Activated CD8-positive, alpha-beta memory T cell treated with anti-CD3 and anti-CD28 coated beads, Interleukin-2, amount 50 U/mL, for 1 hour (primary cell): ENCODE data around the gene PPIE.

Experiments used
- DNase-seq: peaks from one replicate; pipeline ENCODE4 v3.0.0-alpha.2; 2020; ENCODE audit errors: extremely low read depth

Gene PPIE

DNA sequence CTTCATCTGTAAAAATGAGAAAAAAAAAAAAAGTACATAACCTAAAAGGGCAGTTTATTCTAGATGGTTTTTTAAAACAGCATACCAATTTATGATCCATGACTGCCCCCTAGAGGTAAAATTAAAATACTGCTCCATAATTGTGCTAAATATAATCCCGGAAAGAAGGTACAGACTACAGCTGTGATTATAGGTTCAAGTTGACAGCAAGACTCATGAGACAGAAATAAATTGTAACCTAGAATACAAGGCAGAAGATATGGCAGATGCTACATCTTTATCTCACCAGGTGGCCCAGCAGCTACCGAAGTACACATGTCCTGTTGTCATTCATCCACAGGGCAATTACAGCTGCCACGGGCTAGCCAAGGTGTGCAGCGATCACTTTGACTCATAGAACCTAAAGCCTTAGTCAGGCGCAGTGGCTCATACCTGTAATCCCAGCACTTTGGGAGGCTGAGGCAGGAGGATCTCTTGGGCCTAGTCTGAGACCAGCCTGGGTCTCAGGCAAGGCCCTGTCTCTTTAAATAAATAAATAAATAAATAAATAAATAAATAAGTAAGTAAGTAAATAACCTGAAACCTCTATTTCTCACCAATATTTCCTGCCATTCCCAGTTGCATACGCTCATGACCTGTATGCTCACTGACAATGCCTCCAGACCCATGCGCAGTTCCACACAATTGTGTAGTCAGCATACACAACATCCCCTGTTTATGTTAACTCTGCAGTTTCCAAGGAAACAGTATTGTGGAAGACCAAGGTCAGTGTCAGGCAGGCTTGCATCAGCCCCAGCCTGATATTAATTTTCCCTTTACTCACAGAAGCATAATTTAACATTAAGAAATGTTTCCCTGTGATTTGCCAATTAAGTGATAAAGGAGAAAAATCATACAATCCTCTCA is 18.3 kb upstream of the PPIE start:
- DNase-seq: no peak

DNA sequence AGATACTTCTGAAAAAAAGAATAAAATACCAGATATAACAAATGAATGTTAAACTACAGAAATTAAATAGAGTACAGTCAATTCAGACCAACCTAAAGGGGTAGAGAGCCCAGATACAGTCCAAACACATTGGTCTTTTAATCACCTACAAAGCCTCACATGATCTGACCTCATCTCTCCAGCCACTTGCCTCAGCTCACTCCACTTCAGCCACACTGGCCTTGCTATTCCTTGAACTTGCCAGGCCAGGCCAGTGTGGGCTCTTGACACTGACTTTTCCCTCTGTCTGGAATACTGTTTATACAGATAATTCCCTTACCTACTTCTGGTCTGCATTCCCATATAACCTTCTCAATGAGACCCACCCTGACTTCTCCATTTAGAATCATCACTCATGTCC is 17.0 kb upstream of the PPIE start:
- no peak for DNase-seq

DNA sequence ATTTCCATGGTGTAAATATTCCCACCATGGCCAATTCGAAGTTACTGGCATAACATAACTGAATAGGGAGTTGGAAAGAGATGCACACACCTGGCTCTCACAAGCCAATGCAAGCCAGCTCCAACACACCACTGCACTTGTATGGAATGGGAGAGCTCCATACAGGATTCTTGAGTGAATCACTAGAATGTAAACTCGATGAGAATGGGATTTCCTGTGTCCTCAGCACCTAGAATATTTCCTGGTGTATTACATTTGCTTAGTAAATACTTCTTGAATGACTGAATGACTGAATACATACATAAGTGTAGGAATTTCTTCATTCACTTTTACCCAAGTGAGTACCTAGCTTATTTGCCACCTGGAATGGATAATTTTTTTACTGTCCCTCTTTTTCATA is 16.2 kb upstream of the PPIE start:
- DNase-seq: no peak

DNA sequence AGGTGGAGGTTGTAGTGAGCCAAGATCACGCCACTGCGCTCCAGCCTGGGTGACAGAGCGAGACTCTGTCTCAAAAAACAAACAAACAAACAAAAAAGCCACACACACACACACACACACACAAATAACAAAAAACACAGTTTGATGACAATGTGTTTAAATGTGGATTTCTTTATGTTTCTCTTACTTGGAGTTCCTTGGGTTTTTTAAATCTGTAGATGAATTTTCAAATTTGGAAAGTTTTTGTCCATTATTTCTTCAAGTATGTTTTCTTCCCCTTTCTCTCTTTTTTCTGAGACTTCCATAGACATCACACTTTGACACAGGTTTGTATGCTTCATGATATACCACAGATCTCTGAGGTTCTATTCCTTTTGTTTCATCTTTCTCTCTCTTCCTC is 12.1 kb upstream of the PPIE start:
- no peak for DNase-seq

DNA sequence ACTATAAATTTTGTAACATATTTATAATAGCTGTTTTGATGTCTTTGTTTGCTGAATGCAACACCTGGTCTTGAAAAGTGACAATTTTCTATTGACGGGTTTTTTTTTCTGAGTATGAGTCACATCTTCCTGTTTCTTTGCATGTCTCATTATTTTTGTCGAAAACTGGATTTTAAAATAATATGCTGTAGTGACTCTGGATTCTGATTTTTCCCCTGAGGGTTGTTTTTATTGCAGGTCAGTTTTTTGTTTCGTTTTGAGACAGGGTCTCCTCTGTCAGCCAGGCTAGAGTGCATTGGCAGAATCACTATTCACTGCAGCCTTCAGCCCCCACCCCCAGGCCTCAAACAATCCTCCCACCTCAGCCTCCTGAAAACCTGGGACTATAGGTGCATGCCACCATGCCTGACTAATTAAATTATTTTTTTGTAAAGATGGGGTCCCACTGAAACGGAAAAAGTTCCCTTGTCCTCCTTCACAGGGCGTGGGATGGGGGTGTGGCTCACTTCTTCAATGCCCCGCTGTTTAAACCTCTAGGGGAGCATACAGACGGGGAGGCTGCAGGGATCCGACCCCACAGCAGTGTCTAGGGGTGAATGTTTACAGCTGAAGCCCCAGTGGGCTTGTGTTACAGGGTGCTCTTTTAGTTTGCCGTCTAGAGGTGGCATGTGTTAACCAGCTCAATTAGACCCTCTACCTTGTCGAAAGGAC is 11.3 kb upstream of the PPIE start:
- DNase-seq: no peak

DNA sequence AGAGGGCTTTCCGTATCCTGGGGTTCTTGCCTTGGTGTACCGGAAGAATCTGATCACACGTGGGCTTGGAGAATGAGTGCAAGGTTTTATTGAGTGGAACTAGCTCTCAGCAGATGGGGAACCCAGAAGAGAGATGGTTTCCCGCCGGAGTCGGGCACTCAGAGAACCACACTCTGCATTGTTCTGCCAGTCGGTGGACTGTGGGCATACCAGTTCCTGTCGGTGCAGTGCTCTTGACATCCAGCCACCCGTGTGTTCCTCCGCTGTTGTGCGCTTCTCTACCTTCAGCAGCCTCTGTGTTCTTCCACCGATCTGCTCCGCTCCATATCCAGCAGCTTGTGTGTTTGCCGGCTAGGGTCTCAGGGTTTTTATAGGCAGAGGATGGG is 10.8 kb upstream of the PPIE start:
- DNase-seq: no peak

DNA sequence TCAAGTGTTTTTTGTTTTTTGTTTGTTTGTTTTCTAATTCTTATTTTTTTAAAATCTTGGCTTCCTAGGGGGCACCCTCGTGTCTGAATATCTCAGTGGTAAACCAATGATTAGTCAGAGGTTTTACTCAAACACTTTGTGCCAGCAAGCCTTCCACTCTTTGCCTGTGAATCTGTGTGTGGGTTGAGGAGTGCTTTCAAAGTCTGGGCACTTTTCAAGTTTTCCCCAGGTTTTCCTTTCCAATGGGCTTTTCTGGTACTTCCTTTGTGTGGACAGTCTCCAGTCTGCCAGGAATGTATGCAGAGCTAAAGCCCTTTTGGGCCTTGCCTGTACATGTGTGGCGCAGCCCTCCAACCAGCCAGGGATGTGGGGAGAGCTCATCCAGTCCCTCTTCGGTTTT is 9.7 kb upstream of the PPIE start:
- no peak for DNase-seq

DNA sequence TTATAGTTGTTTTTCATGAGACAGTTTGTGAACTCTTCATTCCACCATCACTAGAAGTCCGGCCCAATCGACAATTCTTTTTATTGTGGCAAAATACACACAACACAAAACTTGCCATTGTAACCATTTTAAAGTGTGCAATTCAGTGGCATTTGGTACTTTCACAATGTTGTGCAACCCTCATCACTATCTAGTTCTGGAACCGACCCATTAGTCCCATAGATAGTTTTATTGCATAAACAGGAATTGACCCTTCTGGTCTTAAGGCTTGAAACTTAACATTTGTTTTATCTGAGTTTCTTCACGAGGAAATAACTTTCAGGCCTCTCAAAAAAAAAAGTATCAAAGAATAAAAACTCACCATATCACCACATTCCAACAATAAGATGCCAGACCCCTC is 8.8 kb upstream of the PPIE start:
- DNase-seq: no peak

DNA sequence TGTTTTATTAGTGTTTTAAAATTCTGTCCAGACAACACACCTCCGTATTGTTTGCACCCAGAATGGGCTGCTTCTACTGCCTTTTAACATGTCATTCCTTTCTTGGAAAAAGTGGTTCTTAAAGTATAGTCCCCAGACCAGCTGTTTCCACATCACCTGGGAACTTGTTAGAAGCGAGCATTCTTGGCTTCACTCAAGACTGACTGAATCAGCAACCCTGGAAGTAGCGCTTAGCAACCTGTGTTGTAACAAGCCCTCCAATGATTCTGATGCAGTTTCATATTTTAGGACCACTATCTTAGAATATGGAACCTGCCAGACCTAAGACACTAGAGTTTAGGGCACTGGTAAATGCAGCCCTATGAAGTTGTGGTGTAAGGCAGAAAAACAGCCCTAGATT is 6.0 kb upstream of the PPIE start:
- no peak for DNase-seq

DNA sequence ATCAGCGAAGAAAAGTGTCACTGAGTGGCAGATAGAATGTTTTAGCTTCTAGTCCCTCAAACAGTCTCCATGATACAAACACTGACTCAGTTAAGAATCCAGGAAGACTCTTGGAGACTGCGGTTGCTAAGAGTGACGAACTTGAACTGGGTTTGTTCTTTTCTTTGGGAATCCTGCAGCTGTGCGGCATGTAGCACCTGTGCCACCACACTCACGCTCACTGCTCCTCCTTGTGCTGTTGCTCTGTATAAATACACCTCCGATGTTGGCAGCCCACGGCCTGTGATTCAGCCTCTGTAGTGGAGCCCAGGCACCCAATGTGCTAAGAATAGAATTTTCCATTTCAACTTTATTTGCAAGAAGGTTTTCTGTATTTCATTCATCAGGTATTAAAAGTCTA is 5.5 kb upstream of the PPIE start:
- DNase-seq: no peak

DNA sequence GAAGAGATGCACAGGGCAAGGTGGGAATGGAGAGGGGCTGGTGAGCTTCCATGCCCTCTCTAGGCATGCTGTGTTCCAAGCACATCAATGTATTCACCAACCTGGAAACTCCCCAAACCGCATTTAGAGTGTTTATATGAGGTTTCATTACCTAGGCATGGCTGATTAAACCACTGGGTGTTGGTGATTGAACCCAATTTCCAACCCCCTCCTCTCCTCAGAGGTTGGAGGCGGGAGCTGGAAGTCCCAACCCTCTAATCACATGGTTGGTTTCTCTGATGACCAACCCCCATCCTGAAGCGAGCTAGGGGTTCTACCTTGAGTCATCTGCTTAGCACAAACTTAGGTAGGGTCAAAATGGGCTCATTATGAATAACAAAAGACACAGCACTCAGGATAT is 3.0 kb upstream of the PPIE start:
- DNase-seq: no peak

DNA sequence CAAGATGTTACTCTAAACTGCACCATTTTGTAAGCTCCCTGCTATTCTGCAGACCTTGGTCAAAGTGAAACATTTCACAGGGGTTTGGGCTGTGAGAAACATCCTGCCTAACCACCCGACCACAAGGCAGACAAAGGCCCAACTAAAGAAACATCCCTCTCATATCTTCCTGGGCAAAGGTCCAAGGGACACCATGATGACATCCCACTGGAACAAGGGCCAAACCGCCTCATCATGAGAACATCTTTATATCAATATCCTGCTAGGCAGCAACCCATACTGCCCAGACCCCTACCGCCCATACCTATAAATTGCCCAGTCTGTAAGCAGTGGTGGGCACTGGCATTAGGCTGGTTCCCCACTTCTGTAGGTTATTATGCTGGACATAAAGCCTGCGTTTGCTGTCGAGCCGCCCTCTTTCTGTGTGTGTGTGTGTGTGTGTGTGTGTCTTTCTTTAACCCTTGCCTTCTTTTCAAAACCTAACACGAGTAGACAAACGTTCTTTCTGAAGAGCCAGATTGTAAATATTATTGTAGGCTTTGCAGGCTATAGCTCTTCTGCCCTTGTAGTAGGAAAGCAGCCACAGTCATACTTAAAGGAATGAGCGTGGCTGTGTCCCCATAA is 1.0 kb upstream of the PPIE start:
- no peak for DNase-seq

DNA sequence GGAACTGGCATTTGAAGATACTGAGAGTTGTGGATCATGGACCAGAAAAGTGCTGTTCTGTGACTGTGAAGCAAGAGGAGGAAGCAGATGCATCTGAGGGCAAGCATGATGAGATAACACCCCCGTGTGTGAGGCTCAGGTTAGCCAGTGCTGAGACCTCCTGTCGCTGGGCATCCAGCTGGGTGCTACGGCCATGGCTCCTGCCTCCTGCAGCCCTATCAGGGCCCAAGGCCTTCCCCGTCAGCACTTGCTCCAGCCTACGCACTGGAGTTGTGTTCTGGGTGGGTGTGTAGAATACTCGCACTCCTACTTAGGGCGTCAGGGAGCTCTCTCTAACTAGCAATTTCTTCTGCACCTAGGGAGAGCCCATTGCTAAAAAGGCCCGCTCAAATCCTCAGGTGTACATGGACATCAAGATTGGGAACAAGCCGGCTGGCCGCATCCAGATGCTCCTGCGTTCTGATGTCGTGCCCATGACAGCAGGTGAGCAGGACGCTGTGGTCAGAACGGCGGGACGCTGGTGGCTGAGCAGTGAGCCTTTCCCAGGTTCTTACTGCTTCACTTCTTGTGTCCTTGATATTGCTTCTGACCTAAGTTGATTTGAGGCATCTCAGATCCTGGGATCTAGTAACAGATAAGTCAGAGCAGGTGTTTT is 6.5 kb downstream of the PPIE start:
- DNase-seq: no peak

DNA sequence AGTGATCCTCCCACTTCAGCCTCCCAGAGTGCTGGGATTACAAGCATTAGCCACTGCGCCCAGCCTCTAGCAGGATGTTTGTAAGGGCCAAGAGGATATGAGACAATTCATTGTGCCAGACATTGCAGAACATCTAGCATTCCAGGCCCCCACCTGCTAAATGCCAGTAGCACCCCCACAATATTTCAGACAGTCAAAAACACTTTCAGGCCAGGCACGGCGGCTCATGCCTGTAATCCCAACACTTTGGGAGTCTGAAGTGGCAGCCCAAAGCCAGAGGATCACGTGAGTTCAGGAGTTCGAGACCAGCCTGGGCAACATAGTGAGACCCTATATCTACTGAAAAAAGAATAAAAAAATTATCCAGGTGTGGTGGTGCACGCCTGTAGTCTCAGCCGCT is 12.9 kb downstream of the PPIE start:
- DNase-seq: no peak

DNA sequence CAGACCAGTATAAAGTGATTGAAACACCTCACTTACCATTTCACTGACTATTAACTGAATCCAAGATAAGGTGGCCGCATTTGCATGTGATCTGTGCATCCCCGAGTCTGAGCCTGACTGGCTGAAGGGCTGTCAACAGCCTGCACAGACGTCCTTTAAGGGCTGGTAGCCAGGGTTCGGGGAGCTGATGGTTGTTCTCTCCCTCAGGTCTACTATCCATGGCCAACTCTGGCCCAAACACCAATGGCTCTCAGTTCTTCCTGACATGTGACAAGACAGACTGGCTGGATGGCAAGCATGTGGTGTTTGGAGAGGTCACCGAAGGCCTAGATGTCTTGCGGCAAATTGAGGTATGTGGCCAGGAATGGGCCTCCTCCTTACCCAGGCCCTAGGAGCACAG is 14.0 kb downstream of the PPIE start:
- DNase-seq: no peak

DNA sequence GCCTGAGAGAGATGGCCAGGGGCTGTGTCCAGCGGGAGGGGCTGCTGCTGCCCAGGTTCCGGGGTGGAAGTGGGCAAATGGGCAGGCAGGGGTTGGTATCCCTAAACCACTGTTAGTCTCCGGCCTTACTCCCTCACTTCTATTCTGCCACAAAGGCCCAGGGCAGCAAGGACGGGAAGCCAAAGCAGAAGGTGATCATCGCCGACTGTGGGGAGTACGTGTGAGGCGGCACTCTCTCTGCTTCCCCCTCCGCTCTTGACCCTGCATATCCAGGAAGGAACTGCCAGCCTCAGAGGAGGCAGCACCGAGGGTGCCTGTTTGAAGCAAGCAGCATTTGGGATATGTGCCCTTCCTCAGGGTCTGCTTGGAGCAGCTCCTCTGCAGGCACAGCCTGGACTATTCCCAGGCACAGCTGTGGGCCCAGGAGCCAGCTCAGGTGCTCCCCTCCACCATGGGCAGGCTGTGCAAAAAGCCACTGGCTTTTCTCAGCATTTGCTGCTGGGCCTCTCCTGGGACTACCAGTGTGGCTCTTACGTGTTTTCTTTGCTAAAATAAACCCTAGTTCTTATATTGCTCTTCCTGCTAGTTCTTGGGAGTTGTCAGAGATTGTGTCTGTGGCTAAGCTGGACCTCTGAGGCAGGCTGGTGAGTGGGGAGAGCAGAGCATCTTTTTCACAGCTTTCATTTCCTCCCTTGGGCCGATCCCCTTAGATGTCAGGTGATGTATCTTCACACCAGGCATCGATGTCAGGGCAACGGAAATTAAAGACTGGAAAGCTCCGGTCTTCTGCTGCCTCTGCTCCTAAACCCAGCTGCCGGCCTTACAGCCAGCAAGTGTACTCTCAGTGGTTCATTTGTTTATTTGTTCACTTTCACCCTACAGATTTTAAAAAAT is 14.7 kb downstream of the PPIE start:
- no peak for DNase-seq

DNA sequence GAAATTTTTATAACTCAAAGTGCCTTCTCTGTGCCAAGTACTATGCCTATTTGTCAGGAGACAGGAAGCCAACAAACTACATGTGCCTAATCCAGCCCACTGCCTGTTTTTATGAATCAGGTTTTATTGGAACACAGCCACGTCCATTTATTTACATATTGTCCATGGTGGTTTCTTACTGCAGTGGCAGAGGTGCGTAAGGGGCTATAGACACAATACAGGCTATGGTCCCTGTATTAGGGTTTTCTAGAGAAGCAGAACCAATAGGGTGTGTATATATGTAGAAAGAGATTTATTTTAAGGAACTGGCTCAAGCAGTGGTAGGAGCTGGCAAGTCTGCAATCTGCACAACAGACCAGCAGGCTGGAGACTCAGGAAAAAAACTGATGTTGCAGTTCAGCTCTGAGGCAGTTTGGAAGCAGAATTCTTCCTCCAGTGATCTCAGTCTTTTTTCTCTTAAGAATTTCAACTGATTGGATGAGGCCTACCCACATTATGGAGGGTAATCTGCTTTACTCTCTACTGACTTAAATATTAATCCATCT is 15.4 kb downstream of the PPIE start:
- no peak for DNase-seq

DNA sequence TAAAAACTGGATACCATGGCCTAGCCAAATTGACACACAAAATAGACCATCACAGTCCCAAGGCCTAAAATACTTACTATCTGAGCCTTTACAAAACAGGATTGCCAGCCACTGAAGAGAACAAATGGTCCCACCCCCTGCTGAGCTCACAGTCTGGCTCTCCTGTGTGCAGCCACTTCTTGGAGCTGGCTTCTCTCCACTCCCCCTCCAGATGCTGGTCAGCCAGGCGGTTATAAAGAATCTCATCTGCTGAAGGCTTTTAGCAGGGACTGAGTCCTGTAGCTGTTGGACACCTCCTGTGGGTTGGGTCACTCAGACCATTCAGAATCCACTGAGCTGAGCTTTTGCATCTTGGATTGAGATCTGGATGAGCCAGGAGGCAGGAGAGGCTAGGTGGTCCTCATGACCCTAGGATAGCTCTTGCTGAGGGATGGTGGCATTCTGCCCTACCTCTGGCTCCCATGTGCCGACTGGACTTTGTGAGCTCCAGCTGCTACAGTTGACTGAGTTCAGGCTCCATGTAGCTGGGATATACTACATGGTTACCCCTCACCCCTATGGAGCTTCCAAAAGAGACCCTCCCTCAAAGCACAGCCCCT is 16.3 kb downstream of the PPIE start:
- no peak for DNase-seq

DNA sequence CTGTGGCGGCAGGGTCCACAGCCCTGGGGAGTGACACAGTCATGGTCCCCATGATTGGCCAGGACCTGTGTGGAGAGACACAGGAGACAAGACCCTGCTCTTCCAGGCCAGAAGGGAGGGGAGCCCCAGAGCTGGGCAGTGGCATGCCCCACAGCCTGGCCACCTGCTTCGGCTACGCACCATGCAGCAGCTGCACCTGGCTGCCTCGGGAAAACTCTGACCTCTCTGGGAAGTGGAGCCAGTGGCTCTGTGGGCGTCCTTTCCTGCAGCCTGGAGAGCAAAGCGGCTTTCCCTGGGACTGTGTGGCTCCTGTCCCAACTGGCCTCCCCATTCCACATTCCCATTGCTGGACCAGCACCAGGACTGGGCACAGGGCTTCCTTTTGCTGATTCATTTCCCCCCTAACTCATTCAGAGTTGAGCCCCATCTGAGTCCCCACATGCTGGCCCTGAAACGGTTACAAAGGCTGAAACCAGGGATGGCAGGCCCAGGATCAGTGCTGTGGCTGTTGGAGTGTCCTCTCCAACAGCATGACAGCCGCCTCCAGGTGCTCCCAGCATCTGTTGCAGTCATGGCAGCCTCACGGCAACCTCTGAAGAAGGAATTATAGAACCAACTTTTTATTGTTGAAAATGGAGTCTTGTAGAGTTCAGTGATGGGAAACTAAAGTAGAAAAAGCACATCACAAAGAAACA is 17.4 kb downstream of the PPIE start:
- no peak for DNase-seq

DNA sequence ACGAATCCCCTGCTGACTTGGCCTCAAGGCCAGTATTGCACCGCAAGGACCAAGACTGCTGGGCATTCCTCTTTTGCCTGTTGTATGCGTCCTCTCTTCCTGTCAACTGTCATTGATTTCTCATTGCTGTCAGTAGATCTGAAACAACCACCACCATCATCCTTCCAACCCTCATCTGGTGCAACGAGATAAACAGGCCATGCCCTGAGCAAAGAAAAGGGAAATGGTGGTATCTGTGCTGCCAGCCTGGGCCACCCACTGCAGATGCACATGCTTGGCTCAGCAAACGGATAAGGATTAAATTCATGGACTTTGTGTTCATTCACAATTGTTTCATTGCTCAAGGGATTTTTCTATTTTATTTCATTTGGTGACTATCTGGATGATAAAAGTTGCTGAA is 18.8 kb downstream of the PPIE start:
- DNase-seq: no peak
